ENCODE data around the gene GLIS1. TPM values are rescaled to one million over a fixed set of nuclear protein-coding genes. Genes with fewer than 3 reads are reported as not detected.

GLIS1 gene
- total RNA-seq, 1 experiment from 2014 or later = 0.24 TPM

GRCh38 chr1:53459321-53460175 is 279.4 kb downstream of the GLIS1 start, which contains the start of gene DMRTB1 (continued):
- no peak for TF ChIP-seq PRDM15 (CRISPR knock-in tag; IDR thresholded peaks at IDR 0.05)
- no peak for TF ChIP-seq MAX (CRISPR knock-in tag; IDR thresholded peaks at IDR 0.05)
- no peak for TF ChIP-seq OVOL2 (CRISPR knock-in tag; IDR thresholded peaks at IDR 0.05; ENCODE audit: borderline replicate concordance)
- TF ChIP-seq NFATC4 (CRISPR knock-in tag; IDR thresholded peaks at IDR 0.05) = no peak
- TF ChIP-seq ZNF219 (CRISPR knock-in tag; IDR thresholded peaks at IDR 0.05; ENCODE audit: borderline replicate concordance) = no peak
- no peak for TF ChIP-seq ZNF425 (CRISPR knock-in tag; conservative IDR thresholded peaks at IDR 0.05)
- TF ChIP-seq RELA (CRISPR knock-in tag; IDR thresholded peaks at IDR 0.05; ENCODE audit: borderline replicate concordance) = no peak
- no peak for TF ChIP-seq NR1H2 (CRISPR knock-in tag; IDR thresholded peaks at IDR 0.05)
- no peak for TF ChIP-seq ATF2 (CRISPR knock-in tag; IDR thresholded peaks at IDR 0.05; ENCODE audit: borderline replicate concordance, low read depth)

- no peak overlapping the region for H3K4me3 Mint-ChIP-seq
- CTCF ChIA-PET = no interaction called here
- DNase-seq (ENCODE audit: low spot score) (no peak), ATAC-seq (no peak)
- H3K27ac Mint-ChIP-seq = no peak overlapping the region
- H3K9me3 Mint-ChIP-seq = no peaks in the 10 kb centered on the region
- H3K4me1 Mint-ChIP-seq = peaks cover 15% of the 10 kb centered on the region
- POLR2A ChIA-PET = no interaction called here
- peaks cover 24% of the 10 kb centered on the region for H3K27me3 Mint-ChIP-seq (ENCODE audit: low read depth)
- H3K36me3 Mint-ChIP-seq = no peaks in the 10 kb centered on the region
- TF ChIP-seq KAT7 (CRISPR knock-in tag; IDR thresholded peaks at IDR 0.05; ENCODE audit: borderline replicate concordance) (no peak), GABPB1 (CRISPR knock-in tag; IDR thresholded peaks at IDR 0.05) (no peak), GRHL2 (CRISPR knock-in tag; IDR thresholded peaks at IDR 0.05; ENCODE audit: insufficient replicate concordance, severe bottlenecking) (no peak), ZNF671 (CRISPR knock-in tag; IDR thresholded peaks at IDR 0.05) (no peak), ATF1 (CRISPR knock-in tag; IDR thresholded peaks at IDR 0.05) (no peak), ZNF512 (CRISPR knock-in tag; IDR thresholded peaks at IDR 0.05; ENCODE audit: borderline replicate concordance) (no peak), ATF6 (CRISPR knock-in tag; IDR thresholded peaks at IDR 0.05) (no peak), USF1 (CRISPR knock-in tag; IDR thresholded peaks at IDR 0.05) (no peak), FOXJ3 (CRISPR knock-in tag; IDR thresholded peaks at IDR 0.05; ENCODE audit: borderline replicate concordance) (no peak), CDX4 (CRISPR knock-in tag; IDR thresholded peaks at IDR 0.05; ENCODE audit: borderline replicate concordance) (no peak), SMAD3 (CRISPR knock-in tag; IDR thresholded peaks at IDR 0.05; ENCODE audit: borderline replicate concordance) (no peak)
Measured at GRCh38 chr1:53458634-53459033, 280.3 kb downstream of the GLIS1 start.
